GM12878 (cell line): ENCODE measurements around the gene TTC33. TPM values are rescaled to one million over a fixed set of nuclear protein-coding genes. Genes with fewer than 3 reads are reported as not detected.

Experiments
- ATAC-seq: fragments of 200-7000 bp; cut with Tn5 transposase; 3 replicates; pipeline ENCODE4 v1.9.1; 2020; ENCODE audit warnings: mild to moderate bottlenecking, moderate library complexity
- BruUV-seq: library from RNA; stranded (reverse); fragments of 400-500 nt; replicated peaks from 2 replicates; lab custom pipeline; 2021; lab: Mats Ljungman, UMichigan
- CTCF ChIA-PET: fragments of 300-600 bp; sonication (Branson Sonifier 250); formaldehyde crosslinking; extraction: SDS; loops from one replicate; lab custom pipeline; 2021; ENCODE audit warnings: inconsistent platforms; lab: Yijun Ruan, JAX
- POLR2A ChIA-PET: fragments of 350-600 bp; formaldehyde crosslinking; extraction: SDS; loops from one replicate; lab custom pipeline; 2021; ENCODE audit warnings: inconsistent platforms; lab: Charles Lee
- RAD21 ChIA-PET: fragments of 300-600 bp; sonication (Branson Sonifier 250); formaldehyde crosslinking; loops from one replicate; lab custom pipeline; 2023; ENCODE audit warnings: antibody characterized with exemption; ENCODE audit not compliant: unreplicated experiment; lab: Charles Lee
- SMC1A ChIA-PET: fragments of 300-600 bp; sonication (Branson Sonifier 250); formaldehyde crosslinking; loops from one replicate; lab custom pipeline; 2023; ENCODE audit not compliant: unreplicated experiment, uncharacterized antibody; lab: Charles Lee
- DNase-seq: peaks from one replicate; pipeline ENCODE4 v3.0.0-alpha.2; 2011; ENCODE audit warnings: low read depth, low spot score
- FAIRE-seq: peaks from 3 replicates; lab custom pipeline; 2011; peaks lifted over from hg19 to GRCh38; lab: Jason Lieb, UNC
- H2AFZ ChIP-seq: 2 replicates; pipeline ENCODE4 v1.6.0; 2011; ENCODE audit warnings: low read depth, low read length, control low read depth; ENCODE audit not compliant: control insufficient read depth
- H3K27ac ChIP-seq: 2 replicates; pipeline ENCODE4 v1.5.1; 2011; ENCODE audit warnings: control low read depth; ENCODE audit not compliant: control insufficient read depth, insufficient read depth
- H3K27me3 ChIP-seq, 2 experiments: replicated peaks in 1 of 2; 2 replicates each; pipeline versions ENCODE4 v1.6.0 to v1.6.1; 2011; ENCODE audit warnings: low read length in 1 of 2; ENCODE audit not compliant: control insufficient read depth in 2 of 2, insufficient read depth in 2 of 2
- H3K36me3 ChIP-seq, 2 experiments: 2 replicates each; pipeline ENCODE4 v1.5.1; 2011; ENCODE audit warnings: low read length in 1 of 2; ENCODE audit not compliant: control insufficient read depth in 2 of 2, insufficient read depth in 2 of 2
- H3K4me1 ChIP-seq: 2 replicates; pipeline ENCODE4 v1.6.1; 2011; ENCODE audit warnings: mild to moderate bottlenecking, low read length, moderate library complexity, mixed read lengths; ENCODE audit not compliant: control insufficient read depth, insufficient read depth
- H3K4me2 ChIP-seq: 2 replicates; pipeline ENCODE4 v1.6.0; 2011; ENCODE audit warnings: control low read depth; ENCODE audit not compliant: control insufficient read depth, insufficient read depth
- H3K4me3 ChIP-seq: fragments of 200-600 bp; sonication (generic); 2 replicates; pipeline ENCODE4 v1.5.1; 2016
- H3K79me2 ChIP-seq: 2 replicates; pipeline ENCODE4 v1.6.0; 2011; ENCODE audit warnings: low read length; ENCODE audit not compliant: control insufficient read depth, insufficient read depth
- H3K9ac ChIP-seq: 2 replicates; pipeline ENCODE4 v1.8.0; 2011; ENCODE audit warnings: low read length, control low read depth, mixed read lengths; ENCODE audit not compliant: control insufficient read depth, insufficient read depth
- H3K9me3 ChIP-seq: replicated peaks from 3 replicates; pipeline ENCODE4 v1.5.1; 2011; ENCODE audit warnings: mild to moderate bottlenecking, low read length; ENCODE audit not compliant: control insufficient read depth, insufficient read depth
- H4K20me1 ChIP-seq: 2 replicates; pipeline ENCODE4 v1.6.0; 2011; ENCODE audit not compliant: control insufficient read depth, insufficient read depth
- E2F4 ChIP-seq: IDR thresholded peaks from 2 replicates; pipeline ENCODE4 v1.6.1; 2012; ENCODE audit warnings: low read depth, low read length, improper control_type of control experiment
- E4F1 ChIP-seq: fragments of 450-650 bp; IDR thresholded peaks from 2 replicates; pipeline ENCODE4 v1.6.1; 2018; ENCODE audit warnings: borderline replicate concordance, mild to moderate bottlenecking; ENCODE audit not compliant: partially characterized antibody
- EZH2 ChIP-seq: IDR thresholded peaks from 2 replicates; pipeline ENCODE4 v1.6.1; 2012; ENCODE audit warnings: low read depth, mild to moderate bottlenecking, control low read depth, inconsistent platforms, low read length, borderline replicate concordance; ENCODE audit not compliant: control insufficient read depth
- FOS ChIP-seq: IDR thresholded peaks from 3 replicates; pipeline ENCODE4 v1.6.1; 2011; ENCODE audit warnings: borderline replicate concordance; ENCODE audit not compliant: insufficient read length; ENCODE audit errors: extremely low read depth
- JUNB ChIP-seq: IDR thresholded peaks from 2 replicates; pipeline ENCODE4 v1.6.1; 2016; ENCODE audit warnings: antibody characterized with exemption, mild to moderate bottlenecking
- MEF2A ChIP-seq: IDR thresholded peaks from 2 replicates; pipeline ENCODE4 v1.6.1; 2011; ENCODE audit warnings: low read depth, mild to moderate bottlenecking, low read length, moderate library complexity; ENCODE audit not compliant: insufficient read depth
- MTA3 ChIP-seq: IDR thresholded peaks from 2 replicates; pipeline ENCODE4 v1.6.1; 2012; ENCODE audit warnings: low read length, inconsistent platforms, borderline replicate concordance
- NFYB ChIP-seq: IDR thresholded peaks from 2 replicates; pipeline ENCODE4 v1.6.1; 2011; ENCODE audit warnings: low read depth, mild to moderate bottlenecking, low read length, improper control_type of control experiment, moderate library complexity; ENCODE audit not compliant: insufficient read depth
- NR2C1 ChIP-seq: fragments of 450-650 bp; IDR thresholded peaks from 2 replicates; pipeline ENCODE4 v1.6.1; 2017; ENCODE audit warnings: antibody characterized with exemption, mild to moderate bottlenecking, moderate library complexity
- NR2F1 ChIP-seq: fragments of 450-650 bp; conservative IDR thresholded peaks from 2 replicates; pipeline ENCODE4 v1.6.1; 2017; ENCODE audit warnings: mild to moderate bottlenecking
- NRF1 ChIP-seq: conservative IDR thresholded peaks from 2 replicates; pipeline ENCODE4 v1.6.1; 2011; ENCODE audit warnings: mild to moderate bottlenecking, low read depth, low read length, improper control_type of control experiment
- POU2F2 ChIP-seq: IDR thresholded peaks from 3 replicates; pipeline ENCODE4 v1.6.1; 2011; ENCODE audit warnings: low read depth, mild to moderate bottlenecking, low read length, borderline replicate concordance
- RBBP5 ChIP-seq: fragments of 200-600 bp; sonication (generic); conservative IDR thresholded peaks from 2 replicates; pipeline ENCODE4 v1.6.1; 2016
- RELB ChIP-seq: fragments of 450-650 bp; IDR thresholded peaks from 2 replicates; pipeline ENCODE4 v1.6.1; 2017; ENCODE audit warnings: low read depth, mild to moderate bottlenecking, moderate library complexity
- SMARCA5 ChIP-seq: fragments of 450-650 bp; IDR thresholded peaks from 2 replicates; pipeline ENCODE4 v1.6.1; 2017; ENCODE audit warnings: mild to moderate bottlenecking
- SMC3 ChIP-seq: IDR thresholded peaks from 2 replicates; pipeline ENCODE4 v1.6.1; 2011; ENCODE audit warnings: low read length, improper control_type of control experiment, borderline replicate concordance
- YY1 ChIP-seq: IDR thresholded peaks from 2 replicates; pipeline ENCODE4 v1.6.1; 2011; ENCODE audit warnings: low read depth, mild to moderate bottlenecking, low read length
- ZBED1 ChIP-seq: IDR thresholded peaks from 2 replicates; pipeline ENCODE4 v1.6.1; 2016; ENCODE audit warnings: borderline replicate concordance
- ZZZ3 ChIP-seq: IDR thresholded peaks from 2 replicates; pipeline ENCODE4 v1.6.1; 2011; ENCODE audit warnings: low read depth; ENCODE audit not compliant: control insufficient read depth, insufficient read length
- WGBS: methylation state at CpG from one replicate; pipeline ENCODE4 v1.1.6; 2016; ENCODE audit warnings: low lambda C conversion rate; ENCODE audit not compliant: insufficient replicate concordance, insufficient coverage; ENCODE audit errors: missing lambda C conversion rate; 5-methylcytosine and 5-hydroxymethylcytosine counted together
- in situ Hi-C: fragments of 300-500 bp; cut with MboI; formaldehyde crosslinking; loops from 9 replicates; pipeline ENCODE4 v1.14.3; 2018; ENCODE audit warnings: mixed read lengths
- intact Hi-C: fragments of 100-400 bp; cut with micrococcal nuclease; formaldehyde crosslinking; loops from one replicate; pipeline ENCODE4 v1.14.2; 2022; ENCODE audit not compliant: unreplicated experiment
- polyA plus RNA-seq, 11 experiments: library from polyadenylated mRNA; depleted of rRNA in 4 of 11; unstranded in 6 of 11; stranded (reverse) in 5 of 11; fragments of >200 nt; fragmentation: Nextera tagmentation in 4 of 11; fragmentation: Illumina TruSeq in 1 of 11; extraction: Ambion mirVana in 4 of 11; extraction: Trizol in 1 of 11; gene quantifications; 1 replicate in 1 of 11; 2 replicates in 10 of 11; pipeline versions ENCODE4 v1.2.1 to v1.2.3, GENCODE V29; 2011 to 2016; ENCODE audit warnings: inconsistent platforms in 2 of 11, missing spikeins in 2 of 11, low read depth in 1 of 11
- total RNA-seq, 4 experiments: library from RNA; depleted of rRNA in 3 of 4; stranded (reverse); fragments of >200 nt in 3 of 4; fragmentation: Illumina TruSeq in 1 of 4; extraction: Trizol in 1 of 4; gene quantifications; 2 replicates each; pipeline versions ENCODE4 v1.2.1 to v1.2.3, GENCODE V29; 2013 to 2021

Gene TTC33
- total and polyA plus RNA-seq, 10 of the 15 experiments (the other 5 are each of a cell fraction or from before 2014, with no cell fraction given): 7.9 to 22.3 (median 14.6) TPM

GRCh38 chr5:40575921-40576320 is 179.8 kb downstream of the TTC33 start:
- intact Hi-C loops (loop anchor here (5.0 kb wide), 1 partner anchor 106 kb away; no protein-coding TSS in a partner anchor), in situ Hi-C loops (loop anchor here (5.0 kb wide), 1 partner anchor 89 kb away; no protein-coding TSS in a partner anchor)
- FAIRE-seq: no peak
- ChIA-PET SMC1A (interaction anchor here (1.9 kb wide), 1 partner anchor 39 kb away, joined by 4 read pairs; no protein-coding TSS in a partner anchor), POLR2A (no interaction called here), CTCF (no interaction called here), RAD21 (no interaction called here)
- no TSS peak for BruUV-seq
- Histone ChIP-seq H2AFZ (no peak overlapping the region), H4K20me1 (no peaks in the 10 kb centered on the region), H3K79me2 (no peaks in the 10 kb centered on the region), H3K9me3 (no peaks in the 10 kb centered on the region), H3K4me2 (no peak overlapping the region), H3K36me3 (no peaks in the 10 kb centered on the region), H3K4me3 (no peak overlapping the region), H3K27ac (no peak overlapping the region), H3K9ac (no peak overlapping the region), H3K4me1 (peaks cover 12% of the 10 kb centered on the region; the same call in 1 of the 2 replicates), H3K27me3 (no peaks in the 10 kb centered on the region; a peak in 2 of 4 replicates)
- no peak for DNase-seq
- 71% methylated on average over 3 of the region's 3 CpGs for WGBS
- no peak for TF ChIP-seq FOS
- no peak for TF ChIP-seq ZZZ3
- no peak for TF ChIP-seq EZH2
- no peak for TF ChIP-seq POU2F2
- no peak for TF ChIP-seq NR2C1
- TF ChIP-seq RBBP5: no peak
- no peak for TF ChIP-seq SMARCA5
- TF ChIP-seq NR2F1: no peak
- TF ChIP-seq YY1: no peak
- no peak for TF ChIP-seq RELB
- TF ChIP-seq E4F1: no peak
- TF ChIP-seq MTA3: no peak
- TF ChIP-seq JUNB: no peak
- TF ChIP-seq NRF1: no peak
- TF ChIP-seq E2F4: no peak
- no peak for TF ChIP-seq NFYB
- no peak for TF ChIP-seq MEF2A
- no peak for TF ChIP-seq SMC3
- no peak for TF ChIP-seq ZBED1
- no peak for ATAC-seq
